ENCODE data around the gene TTC12. TPM values are rescaled to one million over a fixed set of nuclear protein-coding genes. Genes with fewer than 3 reads are reported as not detected.

TTC12 gene, protein sequence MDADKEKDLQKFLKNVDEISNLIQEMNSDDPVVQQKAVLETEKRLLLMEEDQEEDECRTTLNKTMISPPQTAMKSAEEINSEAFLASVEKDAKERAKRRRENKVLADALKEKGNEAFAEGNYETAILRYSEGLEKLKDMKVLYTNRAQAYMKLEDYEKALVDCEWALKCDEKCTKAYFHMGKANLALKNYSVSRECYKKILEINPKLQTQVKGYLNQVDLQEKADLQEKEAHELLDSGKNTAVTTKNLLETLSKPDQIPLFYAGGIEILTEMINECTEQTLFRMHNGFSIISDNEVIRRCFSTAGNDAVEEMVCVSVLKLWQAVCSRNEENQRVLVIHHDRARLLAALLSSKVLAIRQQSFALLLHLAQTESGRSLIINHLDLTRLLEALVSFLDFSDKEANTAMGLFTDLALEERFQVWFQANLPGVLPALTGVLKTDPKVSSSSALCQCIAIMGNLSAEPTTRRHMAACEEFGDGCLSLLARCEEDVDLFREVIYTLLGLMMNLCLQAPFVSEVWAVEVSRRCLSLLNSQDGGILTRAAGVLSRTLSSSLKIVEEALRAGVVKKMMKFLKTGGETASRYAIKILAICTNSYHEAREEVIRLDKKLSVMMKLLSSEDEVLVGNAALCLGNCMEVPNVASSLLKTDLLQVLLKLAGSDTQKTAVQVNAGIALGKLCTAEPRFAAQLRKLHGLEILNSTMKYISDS
- 8.4 TPM for polyA plus RNA-seq (2012; ENCODE audit: missing spikeins)

- TF ChIP-seq POLR2AphosphoS5 (IDR thresholded peaks at IDR 0.05; ENCODE audit: low read depth, low read length), result peak; percentile 80
- peak; percentile 82 for TF ChIP-seq POLR2A (IDR thresholded peaks at IDR 0.05; ENCODE audit: low read depth, low read length)
- TF ChIP-seq TAF1 (IDR thresholded peaks at IDR 0.05; ENCODE audit: borderline replicate concordance, low read depth, low read length), result 0 out of 2 replicates have a peak, but pooled peaks have one; percentile 46
- DNase-seq (ENCODE audit: insufficient read length) (peak; percentile 81), FAIRE-seq (peak; percentile 98)
Observed at GRCh38 chr11:113314389-113315301, at the start of gene TTC12. Gene TTC12, plus strand, starts transcription at chr11:113314583. Its CDS starts 1,675 bp downstream, at chr11:113316258.

DNA sequence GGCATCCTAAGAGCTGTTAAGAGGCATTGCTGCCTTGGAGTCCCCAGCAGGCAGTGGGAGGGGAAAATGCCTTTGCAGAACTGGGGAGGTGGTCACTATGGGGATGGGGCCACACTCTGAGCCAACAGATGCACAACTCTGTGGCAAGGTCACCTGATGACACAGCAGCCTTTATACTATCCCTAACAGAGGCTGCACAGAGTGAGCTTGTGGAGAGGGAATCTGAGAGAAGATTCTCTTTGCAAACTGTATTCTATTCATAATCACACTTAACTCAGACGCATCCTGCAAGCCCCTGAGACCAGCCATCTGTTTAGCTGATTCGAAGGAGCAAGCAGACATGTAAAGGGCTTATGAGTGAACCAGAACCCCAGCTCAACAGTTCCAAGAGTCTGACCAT lies 49.0 kb upstream of the TTC12 start:
- FAIRE-seq (no peak), DNase-seq (ENCODE audit: insufficient read length) (no peak)
- TF ChIP-seq TAF1 (IDR thresholded peaks at IDR 0.05; ENCODE audit: borderline replicate concordance, low read depth, low read length) (no peak), POLR2AphosphoS5 (IDR thresholded peaks at IDR 0.05; ENCODE audit: low read depth, low read length) (no peak), POLR2A (IDR thresholded peaks at IDR 0.05; ENCODE audit: low read depth, low read length) (no peak)

- TF ChIP-seq POLR2AphosphoS5 (IDR thresholded peaks at IDR 0.05; ENCODE audit: low read depth, low read length) (no peak), POLR2A (IDR thresholded peaks at IDR 0.05; ENCODE audit: low read depth, low read length) (no peak), TAF1 (IDR thresholded peaks at IDR 0.05; ENCODE audit: borderline replicate concordance, low read depth, low read length) (no peak)
- no peak for DNase-seq (ENCODE audit: insufficient read length)
- no peak for FAIRE-seq
Observed at GRCh38 chr11:113267493-113267892, 46.9 kb upstream of the TTC12 start.

GRCh38 chr11:113269096-113269495 lies 45.3 kb upstream of the TTC12 start:
- DNase-seq (ENCODE audit: insufficient read length), result no peak
- FAIRE-seq, result no peak
- TF ChIP-seq POLR2A (IDR thresholded peaks at IDR 0.05; ENCODE audit: low read depth, low read length) (no peak), TAF1 (IDR thresholded peaks at IDR 0.05; ENCODE audit: borderline replicate concordance, low read depth, low read length) (no peak), POLR2AphosphoS5 (IDR thresholded peaks at IDR 0.05; ENCODE audit: low read depth, low read length) (no peak)

- TF ChIP-seq POLR2AphosphoS5 (IDR thresholded peaks at IDR 0.05; ENCODE audit: low read depth, low read length) (no peak), POLR2A (IDR thresholded peaks at IDR 0.05; ENCODE audit: low read depth, low read length) (no peak), TAF1 (IDR thresholded peaks at IDR 0.05; ENCODE audit: borderline replicate concordance, low read depth, low read length) (no peak)
- FAIRE-seq (no peak), DNase-seq (ENCODE audit: insufficient read length) (no peak)
Observed at GRCh38 chr11:113269636-113270035, 44.7 kb upstream of the TTC12 start.

DNA sequence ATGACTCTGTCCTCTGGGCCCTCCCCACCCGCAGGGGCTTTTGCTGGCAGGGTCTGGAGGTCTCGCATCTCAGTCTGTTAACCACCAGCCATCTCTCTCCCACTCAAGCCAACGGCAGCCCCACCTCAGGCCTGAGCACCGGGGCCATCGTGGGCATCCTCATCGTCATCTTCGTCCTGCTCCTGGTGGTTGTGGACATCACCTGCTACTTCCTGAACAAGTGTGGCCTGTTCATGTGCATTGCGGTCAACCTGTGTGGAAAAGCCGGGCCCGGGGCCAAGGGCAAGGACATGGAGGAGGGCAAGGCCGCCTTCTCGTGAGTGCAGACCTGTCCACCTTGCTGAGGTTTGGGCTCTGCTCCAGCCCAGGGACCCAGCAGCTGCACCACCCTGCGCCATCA lies 44.3 kb upstream of the TTC12 start:
- DNase-seq (ENCODE audit: insufficient read length), result no peak
- TF ChIP-seq POLR2A (IDR thresholded peaks at IDR 0.05; ENCODE audit: low read depth, low read length), result no peak
- TF ChIP-seq TAF1 (IDR thresholded peaks at IDR 0.05; ENCODE audit: borderline replicate concordance, low read depth, low read length), result no peak
- no peak for TF ChIP-seq POLR2AphosphoS5 (IDR thresholded peaks at IDR 0.05; ENCODE audit: low read depth, low read length)

DNA sequence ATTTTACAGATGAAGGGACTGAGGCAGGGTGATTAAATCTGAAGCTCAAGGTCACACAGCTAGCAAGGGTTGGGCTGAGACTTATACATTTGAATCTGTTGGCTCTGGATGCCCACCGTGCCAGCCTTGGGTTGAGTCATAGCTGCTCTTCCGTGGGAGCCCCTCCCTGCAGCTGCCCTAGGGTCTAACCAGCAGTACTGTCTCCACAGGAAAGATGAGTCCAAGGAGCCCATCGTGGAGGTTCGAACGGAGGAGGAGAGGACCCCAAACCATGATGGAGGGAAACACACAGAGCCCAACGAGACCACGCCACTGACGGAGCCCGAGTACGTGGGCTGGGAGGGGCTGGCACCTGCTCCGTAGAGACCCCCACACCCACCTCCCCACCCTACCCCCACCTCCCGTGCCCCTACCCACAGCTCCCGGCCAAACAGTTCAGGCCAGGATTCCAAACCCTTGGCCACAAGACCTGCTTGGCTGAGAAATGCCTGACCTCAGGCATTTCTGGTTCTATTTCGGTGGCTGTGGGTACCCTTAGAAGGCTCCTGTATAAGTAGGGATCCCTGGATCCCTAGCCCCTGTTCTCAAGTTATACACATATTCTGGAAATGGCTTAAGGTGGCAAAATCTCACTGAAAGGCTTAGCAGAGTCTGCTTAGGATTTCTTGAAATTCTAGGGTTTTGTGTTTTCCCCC lies 42.7 kb upstream of the TTC12 start:
- FAIRE-seq, result no peak
- no peak for DNase-seq (ENCODE audit: insufficient read length)
- no peak for TF ChIP-seq POLR2A (IDR thresholded peaks at IDR 0.05; ENCODE audit: low read depth, low read length)
- no peak for TF ChIP-seq TAF1 (IDR thresholded peaks at IDR 0.05; ENCODE audit: borderline replicate concordance, low read depth, low read length)
- TF ChIP-seq POLR2AphosphoS5 (IDR thresholded peaks at IDR 0.05; ENCODE audit: low read depth, low read length), result no peak

More for the DNA sequence above, 44.3 kb upstream of the TTC12 start:
- no peak for FAIRE-seq

GRCh38 chr11:113272281-113272680 lies 42.1 kb upstream of the TTC12 start:
- DNase-seq (ENCODE audit: insufficient read length) (no peak), FAIRE-seq (no peak)
- TF ChIP-seq TAF1 (IDR thresholded peaks at IDR 0.05; ENCODE audit: borderline replicate concordance, low read depth, low read length) (no peak), POLR2AphosphoS5 (IDR thresholded peaks at IDR 0.05; ENCODE audit: low read depth, low read length) (no peak), POLR2A (IDR thresholded peaks at IDR 0.05; ENCODE audit: low read depth, low read length) (no peak)

DNA sequence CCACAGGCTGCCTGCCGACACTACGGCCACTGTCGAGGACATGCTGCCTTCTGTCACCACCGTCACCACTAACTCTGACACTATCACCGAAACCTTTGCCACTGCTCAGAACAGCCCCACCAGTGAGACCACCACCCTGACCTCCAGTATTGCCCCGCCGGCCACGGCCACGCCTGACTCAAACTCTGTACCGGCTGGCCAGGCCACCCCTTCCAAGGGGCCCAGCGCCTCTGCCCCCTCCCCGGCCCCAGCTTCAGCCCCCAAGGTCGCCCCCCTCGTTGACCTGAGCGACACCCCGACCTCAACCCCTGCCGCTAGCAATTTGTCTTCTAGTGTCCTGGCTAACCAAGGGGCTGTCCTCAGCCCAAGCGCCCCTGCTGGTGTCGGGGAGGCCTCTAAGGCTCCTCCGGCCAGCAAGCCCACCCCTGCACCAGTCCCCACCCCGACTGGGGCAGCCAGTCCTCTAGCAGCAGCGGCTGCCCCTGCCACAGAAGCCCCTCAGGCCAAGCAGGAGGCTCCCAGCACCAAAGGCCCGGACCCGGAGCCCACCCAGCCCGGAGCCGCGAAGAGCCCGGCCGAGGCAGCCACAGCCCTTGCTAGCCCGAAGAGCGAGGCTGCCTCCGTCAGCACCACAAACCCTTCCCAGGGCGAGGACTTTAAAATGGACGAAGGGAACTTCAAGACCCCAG lies 41.3 kb upstream of the TTC12 start:
- TF ChIP-seq POLR2AphosphoS5 (IDR thresholded peaks at IDR 0.05; ENCODE audit: low read depth, low read length) (no peak), TAF1 (IDR thresholded peaks at IDR 0.05; ENCODE audit: borderline replicate concordance, low read depth, low read length) (no peak), POLR2A (IDR thresholded peaks at IDR 0.05; ENCODE audit: low read depth, low read length) (no peak)
- DNase-seq (ENCODE audit: insufficient read length), result no peak
- no peak for FAIRE-seq

GRCh38 chr11:113273720-113274119 lies 40.7 kb upstream of the TTC12 start:
- no peak for FAIRE-seq
- no peak for TF ChIP-seq TAF1 (IDR thresholded peaks at IDR 0.05; ENCODE audit: borderline replicate concordance, low read depth, low read length)
- TF ChIP-seq POLR2AphosphoS5 (IDR thresholded peaks at IDR 0.05; ENCODE audit: low read depth, low read length), result no peak
- TF ChIP-seq POLR2A (IDR thresholded peaks at IDR 0.05; ENCODE audit: low read depth, low read length), result no peak

More at GRCh38 chr11:113273720-113274119, 40.7 kb upstream of the TTC12 start:
- DNase-seq (ENCODE audit: insufficient read length), result no peak

Data from GM12892 (cell line).